Subcutaneous adipose tissue (tissue), 4 donors: ENCODE results near the gene COL25A1. TPM values are rescaled to one million over a fixed set of nuclear protein-coding genes. Genes with fewer than 3 reads are reported as not detected.

Experiments used
- CTCF ChIP-seq: fragments of 450-650 bp; IDR thresholded peaks from one replicate; pipeline ENCODE4 v1.5.1; 2016; ENCODE audit warnings: low read depth, mild to moderate bottlenecking, control low read depth, antibody characterized with exemption, moderate library complexity
- total RNA-seq, 4 donors: library from RNA; depleted of rRNA; stranded (reverse); fragments of >200 nt; gene quantifications; one replicate each; pipeline ENCODE4 v1.1.0, GENCODE V29; 2016

COL25A1 gene
- total RNA-seq, 4 donors from 2014 or later: 4.9 to 12.9 (median 10.1) TPM

GRCh38 chr4:109290918-109291317, 11.5 kb downstream of the COL25A1 start:
- TF ChIP-seq CTCF: no peak

- no peak for TF ChIP-seq CTCF
Observed at GRCh38 chr4:109278594-109279031, 23.8 kb downstream of the COL25A1 start.

GRCh38 chr4:109276482-109277095, 25.9 kb downstream of the COL25A1 start:
- no peak for TF ChIP-seq CTCF

GRCh38 chr4:109275066-109275745, 27.3 kb downstream of the COL25A1 start:
- TF ChIP-seq CTCF: no peak

- TF ChIP-seq CTCF: no peak
Observed at GRCh38 chr4:109266891-109267290, 35.6 kb downstream of the COL25A1 start.

- no peak for TF ChIP-seq CTCF
Observed at GRCh38 chr4:109266236-109266635, 36.2 kb downstream of the COL25A1 start.

GRCh38 chr4:109263721-109264120, 38.7 kb downstream of the COL25A1 start:
- TF ChIP-seq CTCF: no peak
